Stomach (tissue), 8 donors: Measurements from ENCODE around the gene PHIP. TPM values are rescaled to one million over a fixed set of nuclear protein-coding genes. Genes with fewer than 3 reads are reported as not detected.

ENCODE experiments used
- polyA plus RNA-seq, 3 donors: library from polyadenylated mRNA; stranded (reverse); fragments of 200-250 nt; gene quantifications; one replicate each; pipeline ENCODE4 v1.2.3, GENCODE V29; 2013
- total RNA-seq, 5 donors: library from RNA; depleted of rRNA; stranded (reverse); fragments of >200 nt; gene quantifications; one replicate each; pipeline versions ENCODE4 v1.1.0 to v1.2.3, GENCODE V29; 2014 to 2016
- donor health status: healthy with polysubstance abuse.
- donor health status: Bipolar disorder and iron deficiency.
- donor health status: healthy.

Gene PHIP
- total and polyA plus RNA-seq, 8 donors: 3.2 to 70.7 (median 22.5) TPM

Other genes with a start within 250 kb of the PHIP start
- 10 to 100 TPM in 1 of 5 donors, 1 to 10 TPM in 4; 1.4 to 10.6 (median 3.5) TPM for gene IRAK1BP1, start 210.7 kb downstream of the PHIP start, total RNA-seq
- gene IRAK1BP1, start 210.7 kb downstream of the PHIP start, polyA plus RNA-seq: 1 to 10 TPM; 1.8 to 2.8 (median 2.7) TPM
- gene HMGN3, start 156.4 kb upstream of the PHIP start, total RNA-seq: 100 to 1,000 TPM in 1 of 5 donors, 10 to 100 TPM in 4; 34.8 to 118 (median 50.2) TPM
- gene HMGN3, start 156.4 kb upstream of the PHIP start, polyA plus RNA-seq: 100 to 1,000 TPM; 109 to 150 (median 146) TPM